Activated CD4-positive, alpha-beta T cell treated with anti-CD3 and anti-CD28 coated beads, Interleukin-2, amount 10 ng/mL, durations not matched to agents 7 days and 5 days (primary cell): ENCODE results near the gene PLEKHH1. TPM values are rescaled to one million over a fixed set of nuclear protein-coding genes. Genes with fewer than 3 reads are reported as not detected.

Experiments used
- CTCF ChIA-PET: fragments of 350-600 bp; sonication (Branson Sonifier 250); formaldehyde crosslinking; loops from one replicate; lab custom pipeline; 2021; ENCODE audit warnings: antibody characterized with exemption; lab: Charles Lee
- POLR2A ChIA-PET: fragments of 350-600 bp; sonication (Branson Sonifier 250); formaldehyde crosslinking; loops from one replicate; lab custom pipeline; 2021; ENCODE audit warnings: antibody characterized with exemption; lab: Charles Lee
- DNase-seq: peaks from one replicate; pipeline ENCODE4 v3.0.0-alpha.2; 2020
- H3K27ac Mint-ChIP-seq: one replicate; pipeline ENCODE4 v1.8.0; 2021; ENCODE audit warnings: mild to moderate bottlenecking, moderate library complexity, mixed read lengths
- H3K27me3 Mint-ChIP-seq: one replicate; pipeline ENCODE4 v1.8.0; 2021; ENCODE audit warnings: mixed read lengths
- H3K36me3 Mint-ChIP-seq: one replicate; pipeline ENCODE4 v1.8.0; 2021; ENCODE audit warnings: low read depth, mixed read lengths
- H3K4me1 Mint-ChIP-seq: one replicate; pipeline ENCODE4 v1.8.0; 2021; ENCODE audit warnings: mixed read lengths
- H3K4me3 Mint-ChIP-seq: one replicate; pipeline ENCODE4 v1.8.0; 2021; ENCODE audit warnings: mild to moderate bottlenecking, moderate library complexity, mixed read lengths
- H3K9me3 Mint-ChIP-seq: one replicate; pipeline ENCODE4 v1.8.0; 2021; ENCODE audit warnings: mixed read lengths
- total RNA-seq, 2 experiments: library from RNA; stranded (reverse); gene quantifications; one replicate each; pipeline ENCODE4 v1.2.3, GENCODE V29; 2021

PLEKHH1 gene
- total RNA-seq, 2 experiments from 2014 or later, result 0.29 to 0.50 TPM

- CTCF ChIA-PET, result interaction anchor here (1.1 to 1.2 kb wide), 3 partner anchors 10 to 21 kb away, joined by 3 to 6 read pairs (median 4); no protein-coding TSS in a partner anchor
- peaks cover 10% of the 10 kb centered on the region for H3K27me3 Mint-ChIP-seq
- DNase-seq, result no peak
- H3K4me3 Mint-ChIP-seq, result no peak overlapping the region
- peaks cover 20% of the 10 kb centered on the region for H3K9me3 Mint-ChIP-seq
- peaks cover 16% of the 10 kb centered on the region for H3K36me3 Mint-ChIP-seq
- H3K27ac Mint-ChIP-seq, result peak overlapping the region; percentile 22
- peaks cover 40% of the 10 kb centered on the region for H3K4me1 Mint-ChIP-seq
- POLR2A ChIA-PET, result no interaction called here
These were observed 39.9 kb upstream of the PLEKHH1 start for GRCh38 chr14:67493092-67493717.

GRCh38 chr14:67495827-67496226 is 37.3 kb upstream of the PLEKHH1 start:
- ChIA-PET CTCF (no interaction called here), POLR2A (no interaction called here)
- peaks cover 20% of the 10 kb centered on the region for H3K9me3 Mint-ChIP-seq
- H3K36me3 Mint-ChIP-seq, result peaks cover 16% of the 10 kb centered on the region
- H3K4me1 Mint-ChIP-seq, result peaks cover 22% of the 10 kb centered on the region
- H3K27me3 Mint-ChIP-seq, result peaks cover 9% of the 10 kb centered on the region
- no peak overlapping the region for H3K4me3 Mint-ChIP-seq
- DNase-seq, result no peak
- H3K27ac Mint-ChIP-seq, result no peak overlapping the region

GRCh38 chr14:67497216-67497615 is 35.9 kb upstream of the PLEKHH1 start:
- Mint-ChIP-seq H3K36me3 (peaks cover 16% of the 10 kb centered on the region), H3K27me3 (peaks cover 5% of the 10 kb centered on the region), H3K4me3 (no peak overlapping the region), H3K4me1 (peaks cover 20% of the 10 kb centered on the region), H3K9me3 (peaks cover 20% of the 10 kb centered on the region), H3K27ac (no peak overlapping the region)
- CTCF ChIA-PET, result no interaction called here
- POLR2A ChIA-PET, result no interaction called here
- DNase-seq, result no peak

- ChIA-PET POLR2A (no interaction called here), CTCF (no interaction called here)
- Mint-ChIP-seq H3K4me3 (no peak overlapping the region), H3K27ac (no peak overlapping the region), H3K36me3 (peaks cover 13% of the 10 kb centered on the region), H3K9me3 (peaks cover 16% of the 10 kb centered on the region), H3K27me3 (peaks cover 5% of the 10 kb centered on the region), H3K4me1 (peaks cover 20% of the 10 kb centered on the region)
- no peak for DNase-seq
These were observed 35.4 kb upstream of the PLEKHH1 start for GRCh38 chr14:67497716-67498115.

GRCh38 chr14:67500981-67501380 is 32.1 kb upstream of the PLEKHH1 start:
- H3K4me1 Mint-ChIP-seq, result peaks cover 15% of the 10 kb centered on the region
- peaks cover 1% of the 10 kb centered on the region for H3K27me3 Mint-ChIP-seq
- POLR2A ChIA-PET, result no interaction called here
- no peaks in the 10 kb centered on the region for H3K36me3 Mint-ChIP-seq
- CTCF ChIA-PET, result no interaction called here
- H3K27ac Mint-ChIP-seq, result no peak overlapping the region
- H3K4me3 Mint-ChIP-seq, result no peak overlapping the region
- DNase-seq, result no peak
- H3K9me3 Mint-ChIP-seq, result no peaks in the 10 kb centered on the region

- H3K27ac Mint-ChIP-seq, result no peak overlapping the region
- H3K4me3 Mint-ChIP-seq, result no peak overlapping the region
- POLR2A ChIA-PET, result no interaction called here
- no peaks in the 10 kb centered on the region for H3K36me3 Mint-ChIP-seq
- no peak for DNase-seq
- peaks cover 1% of the 10 kb centered on the region for H3K27me3 Mint-ChIP-seq
- CTCF ChIA-PET, result interaction anchor here (0.6 kb wide), 1 partner anchor 1228 kb away, joined by 3 read pairs; no protein-coding TSS in a partner anchor
- H3K4me1 Mint-ChIP-seq, result peaks cover 15% of the 10 kb centered on the region
- H3K9me3 Mint-ChIP-seq, result no peaks in the 10 kb centered on the region
These were observed 31.4 kb upstream of the PLEKHH1 start for GRCh38 chr14:67501670-67502069.

DNA sequence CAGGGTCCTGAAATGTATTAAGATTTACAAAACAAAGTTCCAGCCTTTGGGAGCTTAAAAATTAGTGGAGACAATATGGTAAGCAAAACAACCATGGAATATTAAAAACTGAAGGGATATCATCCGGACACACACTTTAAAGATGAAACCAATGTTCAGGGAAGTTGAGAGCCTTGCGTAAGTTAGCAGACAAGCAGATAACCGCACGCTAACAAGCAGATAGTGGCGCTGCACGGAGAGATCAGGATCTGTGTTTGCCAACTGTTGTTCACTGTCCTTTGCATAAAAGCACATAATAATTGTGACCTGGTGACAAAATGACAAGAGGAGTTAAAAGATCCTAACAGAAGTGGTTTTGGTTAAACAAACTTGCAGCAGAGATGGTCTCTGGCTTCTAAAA is 30.2 kb upstream of the PLEKHH1 start:
- no peaks in the 10 kb centered on the region for H3K9me3 Mint-ChIP-seq
- POLR2A ChIA-PET, result no interaction called here
- H3K4me1 Mint-ChIP-seq, result peaks cover 5% of the 10 kb centered on the region
- CTCF ChIA-PET, result no interaction called here
- H3K27ac Mint-ChIP-seq, result no peak overlapping the region
- no peak overlapping the region for H3K4me3 Mint-ChIP-seq
- no peaks in the 10 kb centered on the region for H3K36me3 Mint-ChIP-seq
- no peak for DNase-seq
- H3K27me3 Mint-ChIP-seq, result peaks cover 1% of the 10 kb centered on the region

DNA sequence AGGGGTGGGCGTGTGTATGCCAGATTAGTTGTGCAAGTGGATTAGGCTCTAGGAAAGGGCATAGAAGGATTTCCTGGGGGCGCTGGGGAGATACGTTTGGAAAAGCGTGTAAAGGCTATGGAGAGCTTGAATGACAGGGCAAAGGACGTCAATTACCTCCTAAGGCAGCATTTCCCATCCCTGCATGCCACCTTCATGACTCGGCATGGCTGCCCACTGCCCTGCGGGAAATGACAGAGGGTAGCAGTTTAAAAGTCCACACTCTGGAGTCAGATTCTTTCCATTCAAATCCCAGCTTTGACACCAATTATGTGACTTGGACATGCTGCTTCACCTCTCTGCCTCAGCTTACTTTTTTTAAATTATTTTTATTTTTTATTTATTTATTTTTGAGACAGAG is 29.8 kb upstream of the PLEKHH1 start:
- H3K4me3 Mint-ChIP-seq, result no peak overlapping the region
- peaks cover 1% of the 10 kb centered on the region for H3K27me3 Mint-ChIP-seq
- no peaks in the 10 kb centered on the region for H3K9me3 Mint-ChIP-seq
- CTCF ChIA-PET, result interaction anchor here (1.1 kb wide), 1 partner anchor 82 kb away, joined by 3 read pairs; no protein-coding TSS in a partner anchor
- H3K27ac Mint-ChIP-seq, result no peak overlapping the region
- peaks cover under 1% of the 10 kb centered on the region for H3K4me1 Mint-ChIP-seq
- no peaks in the 10 kb centered on the region for H3K36me3 Mint-ChIP-seq
- DNase-seq, result no peak
- POLR2A ChIA-PET, result no interaction called here

GRCh38 chr14:67505254-67505653 is 27.8 kb upstream of the PLEKHH1 start:
- POLR2A ChIA-PET, result interaction anchor here (0.6 kb wide), 1 partner anchor 20 kb away, joined by 3 read pairs; no protein-coding TSS in a partner anchor
- no peak overlapping the region for H3K27ac Mint-ChIP-seq
- H3K9me3 Mint-ChIP-seq, result no peaks in the 10 kb centered on the region

GRCh38 chr14:67508956-67509355 is 24.1 kb upstream of the PLEKHH1 start:
- peaks cover 5% of the 10 kb centered on the region for H3K4me1 Mint-ChIP-seq
- H3K27me3 Mint-ChIP-seq, result peaks cover 22% of the 10 kb centered on the region
- ChIA-PET CTCF (interaction anchor here (1.0 to 1.3 kb wide), 2 partner anchors 20 to 75 kb away, joined by 3 to 4 read pairs; partner anchors contain the start of gene TMEM229B), POLR2A (no interaction called here)
- no peak overlapping the region for H3K27ac Mint-ChIP-seq
- no peaks in the 10 kb centered on the region for H3K9me3 Mint-ChIP-seq
- H3K4me3 Mint-ChIP-seq, result no peak overlapping the region
- no peaks in the 10 kb centered on the region for H3K36me3 Mint-ChIP-seq
- no peak for DNase-seq

More at GRCh38 chr14:67505254-67505653, 27.8 kb upstream of the PLEKHH1 start:
- no peak for DNase-seq
- no peaks in the 10 kb centered on the region for H3K27me3 Mint-ChIP-seq
- H3K36me3 Mint-ChIP-seq, result no peaks in the 10 kb centered on the region
- CTCF ChIA-PET, result interaction anchor here (0.6 to 1.7 kb wide), 3 partner anchors 8 to 22 kb away, joined by 4 to 5 read pairs (median 4); no protein-coding TSS in a partner anchor
- H3K4me3 Mint-ChIP-seq, result no peak overlapping the region
- H3K4me1 Mint-ChIP-seq, result no peaks in the 10 kb centered on the region

- Mint-ChIP-seq H3K4me1 (peaks cover 11% of the 10 kb centered on the region), H3K4me3 (no peak overlapping the region), H3K36me3 (no peaks in the 10 kb centered on the region), H3K27me3 (peaks cover 22% of the 10 kb centered on the region), H3K9me3 (no peaks in the 10 kb centered on the region), H3K27ac (no peak overlapping the region)
- POLR2A ChIA-PET, result no interaction called here
- CTCF ChIA-PET, result interaction anchor here (0.9 kb wide), 1 partner anchor 194 kb away, joined by 4 read pairs; no protein-coding TSS in a partner anchor
- DNase-seq, result no peak
These were observed 23.0 kb upstream of the PLEKHH1 start for GRCh38 chr14:67510121-67510520.

- DNase-seq, result no peak
- ChIA-PET POLR2A (no interaction called here), CTCF (interaction anchor here (0.7 to 3.2 kb wide), 4 partner anchors 22 to 194 kb away, joined by 3 to 8 read pairs (median 4); partner anchors contain the start of gene PLEKHH1)
- peaks cover 15% of the 10 kb centered on the region for H3K4me1 Mint-ChIP-seq
- no peaks in the 10 kb centered on the region for H3K36me3 Mint-ChIP-seq
- H3K27me3 Mint-ChIP-seq, result peaks cover 22% of the 10 kb centered on the region
- no peak overlapping the region for H3K27ac Mint-ChIP-seq
- no peaks in the 10 kb centered on the region for H3K9me3 Mint-ChIP-seq
- H3K4me3 Mint-ChIP-seq, result no peak overlapping the region
These were observed 22.3 kb upstream of the PLEKHH1 start for GRCh38 chr14:67510836-67511235.
